Neural progenitor cell (in vitro differentiated cells): ENCODE results near the gene RCOR1.

Experiments used
- EZH2phosphoT487 ChIP-seq: fragments of 200-600 bp; sonication (generic); IDR thresholded peaks from 2 replicates; pipeline ENCODE4 v1.6.1; 2017; ENCODE audit warnings: antibody characterized with exemption
- TF ChIP-seq, protein P1 (sequence below): fragments of 200-600 bp; sonication (generic); IDR thresholded peaks from 2 replicates; pipeline ENCODE4 v1.5.1; 2017; ENCODE audit warnings: antibody characterized with exemption, mild to moderate bottlenecking

DNA sequence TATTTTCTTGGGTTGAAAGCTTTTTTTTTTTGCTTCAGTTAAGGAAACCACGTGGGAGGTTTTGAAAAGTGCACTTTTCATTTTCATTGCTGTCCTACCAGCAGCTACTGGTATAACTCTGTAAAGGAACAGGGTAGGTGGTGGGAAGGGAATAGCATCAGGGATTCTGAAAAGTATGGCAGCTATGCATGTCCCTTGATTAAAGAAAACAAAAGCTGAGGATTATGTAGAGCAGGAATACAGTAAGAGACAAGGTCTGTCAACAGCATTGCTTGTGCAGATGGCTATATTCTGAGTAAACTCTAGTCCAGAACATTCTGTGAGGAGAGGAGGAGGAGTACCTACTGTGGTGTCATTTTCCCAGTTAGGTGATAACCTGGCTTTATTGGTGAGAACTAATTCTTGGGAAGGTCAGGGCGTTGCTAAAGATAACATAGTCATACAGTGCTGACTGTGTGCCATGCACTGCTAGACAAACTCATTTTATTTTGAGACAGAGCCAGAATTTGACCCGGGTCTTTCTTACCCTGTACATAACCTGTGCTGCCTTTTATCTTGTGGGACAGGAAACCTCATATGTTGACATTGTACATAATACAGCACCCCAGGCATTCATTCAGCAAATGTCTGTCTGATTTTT lies 104.5 kb downstream of the RCOR1 start:
- TF ChIP-seq, protein P1, sequence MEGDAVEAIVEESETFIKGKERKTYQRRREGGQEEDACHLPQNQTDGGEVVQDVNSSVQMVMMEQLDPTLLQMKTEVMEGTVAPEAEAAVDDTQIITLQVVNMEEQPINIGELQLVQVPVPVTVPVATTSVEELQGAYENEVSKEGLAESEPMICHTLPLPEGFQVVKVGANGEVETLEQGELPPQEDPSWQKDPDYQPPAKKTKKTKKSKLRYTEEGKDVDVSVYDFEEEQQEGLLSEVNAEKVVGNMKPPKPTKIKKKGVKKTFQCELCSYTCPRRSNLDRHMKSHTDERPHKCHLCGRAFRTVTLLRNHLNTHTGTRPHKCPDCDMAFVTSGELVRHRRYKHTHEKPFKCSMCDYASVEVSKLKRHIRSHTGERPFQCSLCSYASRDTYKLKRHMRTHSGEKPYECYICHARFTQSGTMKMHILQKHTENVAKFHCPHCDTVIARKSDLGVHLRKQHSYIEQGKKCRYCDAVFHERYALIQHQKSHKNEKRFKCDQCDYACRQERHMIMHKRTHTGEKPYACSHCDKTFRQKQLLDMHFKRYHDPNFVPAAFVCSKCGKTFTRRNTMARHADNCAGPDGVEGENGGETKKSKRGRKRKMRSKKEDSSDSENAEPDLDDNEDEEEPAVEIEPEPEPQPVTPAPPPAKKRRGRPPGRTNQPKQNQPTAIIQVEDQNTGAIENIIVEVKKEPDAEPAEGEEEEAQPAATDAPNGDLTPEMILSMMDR = no peak
- TF ChIP-seq EZH2phosphoT487 = no peak
